ENCODE results near the gene AHI1. TPM values are rescaled to one million over a fixed set of nuclear protein-coding genes. Genes with fewer than 3 reads are reported as not detected.

Gene AHI1
- polyA plus RNA-seq, 1 donor (not counting 4 experiments of a cell fraction or from before 2014, with no cell fraction given): 7.0 TPM

- no peak overlapping the region for H3K9ac ChIP-seq (ENCODE audit: control insufficient read depth, extremely low read depth, insufficient read depth, low read length)
- no peak for DNase-seq (ENCODE audit: low read depth, low spot score)
- no peak for FAIRE-seq
- H3K9me3 ChIP-seq (ENCODE audit: control insufficient read depth, low read depth, low read length): no peaks in the 10 kb centered on the region
- H3K4me1 ChIP-seq (ENCODE audit: control insufficient read depth, extremely low read depth, insufficient read depth, low read length): no peaks in the 10 kb centered on the region
- H3K4me2 ChIP-seq (ENCODE audit: control insufficient read depth, extremely low read depth, insufficient read depth, low read depth, low read length): no peak overlapping the region
- H4K20me1 ChIP-seq (ENCODE audit: control insufficient read depth, extremely low read depth, insufficient read depth, low read length): no peaks in the 10 kb centered on the region
- no peak overlapping the region for H3K4me3 ChIP-seq (ENCODE audit: control insufficient read depth in 2 of 3, extremely low read depth in 1 of 3, insufficient read depth in 2 of 3, low read depth in 1 of 3, low read length in 3 of 3)
- no peak overlapping the region for H3K27ac ChIP-seq (ENCODE audit: control insufficient read depth, insufficient read depth, low read length)
- no peaks in the 10 kb centered on the region for H3K36me3 ChIP-seq (ENCODE audit: control insufficient read depth in 2 of 2, extremely low read depth in 1 of 2, insufficient read depth in 2 of 2, low read length in 2 of 2)
- no peak overlapping the region for H2AFZ ChIP-seq (ENCODE audit: control insufficient read depth, low read length)
- no peaks in the 10 kb centered on the region for H3K9me1 ChIP-seq (ENCODE audit: control insufficient read depth, extremely low read depth, insufficient read depth, low read length)
- dilution Hi-C loops (cut with MboI; ENCODE audit: extremely low pct_ligation_motif_present, low sequenced_read_pairs): no loop called here
- H3K79me2 ChIP-seq (ENCODE audit: control insufficient read depth, insufficient read depth, low read length): no peaks in the 10 kb centered on the region
- no peak for TF ChIP-seq CTCF (optimal IDR thresholded peaks at IDR 0.05 in 1 of 3, IDR thresholded peaks at IDR 0.05 in 1 of 3, conservative IDR thresholded peaks at IDR 0.05 in 1 of 3; ENCODE audit: extremely low read depth in 1 of 3, insufficient read depth in 2 of 3, low read length in 3 of 3)
- no peak for TF ChIP-seq EZH2 (IDR thresholded peaks at IDR 0.05; ENCODE audit: low read length)
- no peaks in the 10 kb centered on the region for H3K27me3 ChIP-seq (ENCODE audit: control insufficient read depth, extremely low read depth, insufficient read depth, low read length)
Measured at GRCh38 chr6:135402311-135402710, 95.2 kb downstream of the AHI1 start.

- no peaks in the 10 kb centered on the region for H3K79me2 ChIP-seq (ENCODE audit: control insufficient read depth, insufficient read depth, low read length)
- no peaks in the 10 kb centered on the region for H3K4me1 ChIP-seq (ENCODE audit: control insufficient read depth, extremely low read depth, insufficient read depth, low read length)
- no peaks in the 10 kb centered on the region for H3K27me3 ChIP-seq (ENCODE audit: control insufficient read depth, extremely low read depth, insufficient read depth, low read length)
- no peak overlapping the region for H3K9ac ChIP-seq (ENCODE audit: control insufficient read depth, extremely low read depth, insufficient read depth, low read length)
- no peak for FAIRE-seq
- no peaks in the 10 kb centered on the region for H4K20me1 ChIP-seq (ENCODE audit: control insufficient read depth, extremely low read depth, insufficient read depth, low read length)
- TF ChIP-seq EZH2 (IDR thresholded peaks at IDR 0.05; ENCODE audit: low read length): no peak
- no peak for TF ChIP-seq CTCF (optimal IDR thresholded peaks at IDR 0.05 in 1 of 3, IDR thresholded peaks at IDR 0.05 in 1 of 3, conservative IDR thresholded peaks at IDR 0.05 in 1 of 3; ENCODE audit: extremely low read depth in 1 of 3, insufficient read depth in 2 of 3, low read length in 3 of 3)
- no peaks in the 10 kb centered on the region for H3K36me3 ChIP-seq (ENCODE audit: control insufficient read depth in 2 of 2, extremely low read depth in 1 of 2, insufficient read depth in 2 of 2, low read length in 2 of 2)
- no peak for DNase-seq (ENCODE audit: low read depth, low spot score)
- H3K9me1 ChIP-seq (ENCODE audit: control insufficient read depth, extremely low read depth, insufficient read depth, low read length): no peaks in the 10 kb centered on the region
- no peak overlapping the region for H3K4me3 ChIP-seq (ENCODE audit: control insufficient read depth in 2 of 3, extremely low read depth in 1 of 3, insufficient read depth in 2 of 3, low read depth in 1 of 3, low read length in 3 of 3)
- dilution Hi-C loops (cut with MboI; ENCODE audit: extremely low pct_ligation_motif_present, low sequenced_read_pairs): no loop called here
- H3K27ac ChIP-seq (ENCODE audit: control insufficient read depth, insufficient read depth, low read length): no peak overlapping the region
- H2AFZ ChIP-seq (ENCODE audit: control insufficient read depth, low read length): no peak overlapping the region
- H3K4me2 ChIP-seq (ENCODE audit: control insufficient read depth, extremely low read depth, insufficient read depth, low read depth, low read length): no peak overlapping the region
- H3K9me3 ChIP-seq (ENCODE audit: control insufficient read depth, low read depth, low read length): no peaks in the 10 kb centered on the region
Measured at GRCh38 chr6:135397172-135397952, 100.2 kb downstream of the AHI1 start.

All from keratinocyte (primary cell).